ENCODE measurements around the gene TUBGCP3.
"Not testable (repeated sequence)": the region's sequence is repeated elsewhere in the genome, so short reads cannot be mapped to it uniquely, and the experiment has no call there.

Gene TUBGCP3

GRCh38 chr13:112510002-112510780 lies 77.8 kb downstream of the TUBGCP3 start:
- in situ Hi-C loops (cut with HindIII; ENCODE audit: low pct_ligation_motif_present, low pct_unique_long_range_greater_than_20kb, low sequenced_read_pairs) = no loop called here
- peak; percentile 84 for DNase-seq

- in situ Hi-C loops (cut with HindIII; ENCODE audit: low pct_ligation_motif_present, low pct_unique_long_range_greater_than_20kb, low sequenced_read_pairs) = no loop called here
- no peak for DNase-seq
Measured at GRCh38 chr13:112509190-112509589, 78.8 kb downstream of the TUBGCP3 start.

- in situ Hi-C loops (cut with HindIII; ENCODE audit: low pct_ligation_motif_present, low pct_unique_long_range_greater_than_20kb, low sequenced_read_pairs) = no loop called here
- DNase-seq = no peak
Measured at GRCh38 chr13:112506046-112506445, 81.9 kb downstream of the TUBGCP3 start.

- in situ Hi-C loops (cut with HindIII; ENCODE audit: low pct_ligation_motif_present, low pct_unique_long_range_greater_than_20kb, low sequenced_read_pairs) = no loop called here
- DNase-seq = no peak
Measured at GRCh38 chr13:112496166-112496565, 91.8 kb downstream of the TUBGCP3 start.

GRCh38 chr13:112495465-112495864 lies 92.5 kb downstream of the TUBGCP3 start:
- no peak for DNase-seq
- in situ Hi-C loops (cut with HindIII; ENCODE audit: low pct_ligation_motif_present, low pct_unique_long_range_greater_than_20kb, low sequenced_read_pairs) = no loop called here

DNA sequence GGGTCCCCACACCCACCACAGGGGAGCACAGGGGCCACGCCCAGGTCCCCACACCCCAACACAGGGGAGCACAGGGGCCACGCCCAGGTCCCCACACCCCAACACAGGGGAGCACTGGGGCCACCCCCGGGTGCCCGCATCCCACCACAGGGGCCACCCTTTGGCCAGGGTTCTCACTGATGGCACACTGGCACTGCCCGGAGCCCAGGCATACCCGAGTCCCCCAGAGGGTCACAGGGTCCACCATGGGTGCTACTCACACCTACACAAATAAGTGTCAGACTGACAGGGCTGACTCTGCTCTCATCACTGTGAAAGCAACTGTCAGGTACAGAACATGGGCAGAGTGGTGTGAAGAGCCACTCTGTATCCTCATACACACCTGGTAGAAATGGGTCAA lies 98.8 kb downstream of the TUBGCP3 start:
- in situ Hi-C loops (cut with HindIII; ENCODE audit: low pct_ligation_motif_present, low pct_unique_long_range_greater_than_20kb, low sequenced_read_pairs) = no loop called here

DNA sequence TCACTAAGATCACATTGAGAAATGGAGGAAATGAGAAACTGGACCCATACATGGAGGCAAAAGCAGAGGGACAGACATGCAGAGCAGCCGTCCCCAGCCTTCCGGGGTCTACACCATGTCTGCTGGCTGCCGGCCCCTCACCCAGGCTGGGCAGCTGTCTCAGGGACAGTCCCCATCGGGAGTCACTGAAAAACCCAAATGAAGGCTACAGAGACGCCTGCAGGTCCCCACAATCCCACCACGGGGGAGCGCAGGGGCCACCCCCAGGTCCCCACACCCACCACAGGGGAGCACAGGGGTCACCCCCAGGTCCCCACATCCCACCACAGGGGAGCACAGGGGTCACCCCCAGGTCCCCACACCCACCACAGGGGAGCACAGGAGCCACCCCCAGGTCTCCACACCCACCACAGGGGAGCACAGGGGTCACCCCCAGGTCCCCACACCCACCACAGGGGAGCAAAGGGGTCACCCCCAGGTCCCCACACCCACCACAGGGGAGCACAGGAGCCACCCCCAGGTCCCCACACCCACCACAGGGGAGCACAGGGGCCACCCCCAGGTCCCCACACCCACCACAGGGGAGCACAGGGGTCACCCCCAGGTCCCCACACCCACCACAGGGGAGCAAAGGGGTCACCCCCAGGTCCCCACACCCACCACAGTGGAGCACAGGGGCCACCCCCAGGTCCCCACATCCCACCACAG lies 99.5 kb downstream of the TUBGCP3 start:
- in situ Hi-C loops (cut with HindIII; ENCODE audit: low pct_ligation_motif_present, low pct_unique_long_range_greater_than_20kb, low sequenced_read_pairs) = not testable (repeated sequence)

More for the DNA sequence above, 98.8 kb downstream of the TUBGCP3 start:
- DNase-seq = no peak

DNA sequence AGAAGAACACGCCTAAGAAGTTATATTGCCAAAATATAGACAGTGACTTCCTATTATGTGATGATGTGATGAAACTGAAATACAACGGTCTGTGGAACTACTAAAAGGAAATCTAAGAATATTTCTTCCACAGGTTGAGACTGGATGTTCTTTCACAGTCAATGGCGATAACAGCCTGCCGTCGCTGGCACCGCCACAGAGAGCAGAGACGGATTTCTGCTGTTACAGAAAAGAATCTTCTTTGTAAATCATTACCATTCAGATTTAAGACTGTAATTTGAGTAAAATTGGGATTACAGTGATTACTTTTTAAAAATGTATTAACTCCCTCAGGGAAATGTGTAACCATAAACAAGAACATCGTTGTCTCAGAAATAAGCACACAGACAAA lies 100.8 kb downstream of the TUBGCP3 start:
- in situ Hi-C loops (cut with HindIII; ENCODE audit: low pct_ligation_motif_present, low pct_unique_long_range_greater_than_20kb, low sequenced_read_pairs) = no loop called here
- DNase-seq = no peak

More for the DNA sequence above, 99.5 kb downstream of the TUBGCP3 start:
- not testable (repeated sequence) for DNase-seq

GRCh38 chr13:112486386-112487126 lies 101.4 kb downstream of the TUBGCP3 start:
- in situ Hi-C loops (cut with HindIII; ENCODE audit: low pct_ligation_motif_present, low pct_unique_long_range_greater_than_20kb, low sequenced_read_pairs) = no loop called here
- no peak for DNase-seq

DNA sequence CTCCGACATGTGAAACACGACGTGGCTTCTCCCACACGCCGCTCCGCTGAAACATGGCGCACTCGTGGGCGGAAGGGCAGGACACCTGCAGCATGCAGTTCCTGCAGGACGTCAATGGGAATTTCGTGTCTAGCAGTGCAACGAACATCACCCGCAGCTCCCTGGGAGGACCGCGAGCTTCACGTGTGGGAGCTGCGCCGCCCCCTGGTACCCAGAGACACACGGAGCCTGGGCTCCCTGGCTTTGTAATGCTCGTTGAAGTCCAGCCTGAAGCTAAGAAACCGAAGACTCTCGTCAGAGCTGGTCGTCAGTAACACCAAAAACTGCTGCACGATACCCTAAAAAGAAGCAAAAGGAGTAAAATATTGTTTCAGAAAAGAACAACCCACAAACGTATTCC lies 102.1 kb downstream of the TUBGCP3 start:
- in situ Hi-C loops (cut with HindIII; ENCODE audit: low pct_ligation_motif_present, low pct_unique_long_range_greater_than_20kb, low sequenced_read_pairs); DNase-seq: not testable (repeated sequence)

DNA sequence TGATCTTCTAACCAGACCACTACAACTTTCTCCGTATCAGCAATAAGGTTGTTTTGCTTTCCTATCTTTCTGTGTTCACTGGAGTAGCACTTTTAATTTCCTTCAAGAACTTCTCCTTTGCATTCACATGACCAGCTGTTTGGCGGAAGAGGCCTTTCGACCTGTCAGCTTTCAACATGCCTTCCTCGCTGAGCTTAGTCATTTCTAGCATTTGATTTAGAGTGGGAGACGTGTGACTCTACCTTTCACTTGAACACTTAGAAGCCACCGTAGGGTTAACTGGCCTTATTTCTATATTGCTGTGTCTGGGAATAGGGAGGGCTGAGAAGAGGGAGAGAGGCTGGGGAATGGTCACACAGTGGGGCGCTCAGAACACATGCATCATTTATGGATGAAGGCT lies 104.7 kb downstream of the TUBGCP3 start:
- in situ Hi-C loops (cut with HindIII; ENCODE audit: low pct_ligation_motif_present, low pct_unique_long_range_greater_than_20kb, low sequenced_read_pairs) = no loop called here
- DNase-seq = no peak

GRCh38 chr13:112481458-112481857 lies 106.5 kb downstream of the TUBGCP3 start:
- in situ Hi-C loops (cut with HindIII; ENCODE audit: low pct_ligation_motif_present, low pct_unique_long_range_greater_than_20kb, low sequenced_read_pairs) = no loop called here
- no peak for DNase-seq

DNA sequence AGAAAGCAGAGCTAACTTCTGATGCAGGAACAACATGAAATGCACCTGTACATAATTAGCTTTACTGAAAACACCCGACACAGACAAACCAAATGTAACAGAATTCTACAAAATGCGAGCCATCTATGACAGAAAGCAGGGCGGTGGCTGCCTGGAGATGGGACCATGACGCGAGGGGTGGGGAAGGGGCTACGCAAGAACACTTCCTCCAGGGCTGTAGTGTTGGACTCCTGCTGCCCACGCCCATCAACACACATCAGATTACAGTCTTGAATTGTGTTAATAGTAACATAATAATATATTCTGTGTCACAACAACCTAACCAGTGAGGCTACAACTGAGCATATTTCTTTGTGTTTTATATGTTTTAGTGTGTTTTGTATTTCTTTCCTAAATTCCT lies 108.6 kb downstream of the TUBGCP3 start:
- in situ Hi-C loops (cut with HindIII; ENCODE audit: low pct_ligation_motif_present, low pct_unique_long_range_greater_than_20kb, low sequenced_read_pairs) = no loop called here

GRCh38 chr13:112477070-112477619 lies 110.8 kb downstream of the TUBGCP3 start:
- no peak for DNase-seq
- in situ Hi-C loops (cut with HindIII; ENCODE audit: low pct_ligation_motif_present, low pct_unique_long_range_greater_than_20kb, low sequenced_read_pairs) = no loop called here

More for the DNA sequence above, 108.6 kb downstream of the TUBGCP3 start:
- no peak for DNase-seq

DNA sequence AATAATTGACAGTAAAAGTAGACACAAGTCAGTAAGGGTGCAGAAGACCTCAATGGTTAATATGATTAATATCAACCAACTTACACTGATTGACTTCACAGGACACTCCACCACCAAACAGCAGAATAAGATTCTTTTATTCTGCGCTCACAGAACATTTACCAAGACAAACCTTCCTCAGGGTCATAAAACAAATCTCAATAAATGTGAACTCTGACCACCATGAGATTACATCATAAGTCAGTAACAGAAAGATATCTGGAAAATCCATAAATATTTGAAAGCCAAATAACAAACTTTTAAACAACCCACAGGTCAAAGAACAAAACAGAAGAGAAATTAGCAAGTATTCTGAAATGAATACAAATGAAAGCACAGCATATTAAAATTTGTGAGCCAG lies 112.1 kb downstream of the TUBGCP3 start:
- in situ Hi-C loops (cut with HindIII; ENCODE audit: low pct_ligation_motif_present, low pct_unique_long_range_greater_than_20kb, low sequenced_read_pairs) = no loop called here
- no peak for DNase-seq

GRCh38 chr13:112474869-112475268 lies 113.1 kb downstream of the TUBGCP3 start:
- no peak for DNase-seq
- in situ Hi-C loops (cut with HindIII; ENCODE audit: low pct_ligation_motif_present, low pct_unique_long_range_greater_than_20kb, low sequenced_read_pairs) = no loop called here

- in situ Hi-C loops (cut with HindIII; ENCODE audit: low pct_ligation_motif_present, low pct_unique_long_range_greater_than_20kb, low sequenced_read_pairs) = no loop called here
Measured at GRCh38 chr13:112473818-112474217, 114.1 kb downstream of the TUBGCP3 start.

GRCh38 chr13:112469071-112469745 lies 118.7 kb downstream of the TUBGCP3 start:
- in situ Hi-C loops (cut with HindIII; ENCODE audit: low pct_ligation_motif_present, low pct_unique_long_range_greater_than_20kb, low sequenced_read_pairs) = no loop called here
- no peak for DNase-seq

More at GRCh38 chr13:112473818-112474217, 114.1 kb downstream of the TUBGCP3 start:
- no peak for DNase-seq

Data from ACHN (cell line).